ENCODE measurements around the gene PLCH2. TPM values are rescaled to one million over a fixed set of nuclear protein-coding genes. Genes with fewer than 3 reads are reported as not detected.

PLCH2 gene
- total RNA-seq, 4 donors from 2014 or later: 0.16 to 1.7 (median 0.44) TPM

DNA sequence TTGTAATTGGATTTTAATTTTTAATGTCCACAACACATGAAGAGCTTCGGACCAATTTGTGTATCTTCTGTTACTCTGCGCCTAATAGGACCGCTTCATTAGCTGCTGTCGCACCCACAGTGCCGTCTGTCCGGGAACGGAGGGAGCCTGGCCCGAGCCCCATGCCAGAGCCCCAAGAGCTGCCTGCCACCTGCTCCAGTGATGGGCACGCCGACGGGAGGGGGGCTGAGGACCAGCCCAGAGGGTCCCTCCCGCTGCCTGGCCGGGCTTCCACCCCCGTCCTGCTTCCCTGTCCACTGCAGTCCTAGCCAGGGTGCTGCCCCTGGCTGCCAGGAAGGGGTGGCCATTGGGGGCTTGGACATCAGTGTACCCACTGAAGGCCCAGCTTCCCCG lies 30.3 kb upstream of the PLCH2 start:
- no peak for ATAC-seq (ENCODE audit: low FRiP score)
- no peak for DNase-seq (ENCODE audit: low spot score)
- TF ChIP-seq CTCF (IDR thresholded peaks at IDR 0.05): no peak

- TF ChIP-seq CTCF (IDR thresholded peaks at IDR 0.05): no peak
- ATAC-seq (ENCODE audit: low FRiP score) (no peak), DNase-seq (ENCODE audit: low spot score) (no peak)
Measured at GRCh38 chr1:2446394-2446793, 29.7 kb upstream of the PLCH2 start.

DNA sequence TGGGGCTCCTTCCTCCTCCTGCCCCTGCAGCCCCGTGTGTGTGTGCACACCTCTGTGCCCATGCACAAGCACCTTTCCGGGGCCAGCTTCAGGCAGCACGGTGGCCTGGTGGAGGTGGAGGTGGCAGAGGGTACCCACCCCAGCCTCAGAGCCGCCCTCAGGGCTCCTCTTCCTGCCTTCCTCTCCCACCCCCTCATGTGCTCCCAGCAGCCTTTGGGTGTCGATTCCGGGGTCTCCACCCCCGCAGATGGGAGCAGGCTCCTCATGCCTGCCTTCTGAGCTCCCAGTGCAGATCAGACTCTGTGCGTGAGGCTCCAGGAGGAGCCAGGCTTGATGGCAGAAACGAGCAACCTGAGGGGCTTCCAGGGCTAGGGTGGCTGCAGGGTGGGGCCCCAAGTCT lies 29.2 kb upstream of the PLCH2 start:
- DNase-seq (ENCODE audit: low spot score) (no peak), ATAC-seq (ENCODE audit: low FRiP score) (no peak)
- TF ChIP-seq CTCF (IDR thresholded peaks at IDR 0.05): no peak

DNA sequence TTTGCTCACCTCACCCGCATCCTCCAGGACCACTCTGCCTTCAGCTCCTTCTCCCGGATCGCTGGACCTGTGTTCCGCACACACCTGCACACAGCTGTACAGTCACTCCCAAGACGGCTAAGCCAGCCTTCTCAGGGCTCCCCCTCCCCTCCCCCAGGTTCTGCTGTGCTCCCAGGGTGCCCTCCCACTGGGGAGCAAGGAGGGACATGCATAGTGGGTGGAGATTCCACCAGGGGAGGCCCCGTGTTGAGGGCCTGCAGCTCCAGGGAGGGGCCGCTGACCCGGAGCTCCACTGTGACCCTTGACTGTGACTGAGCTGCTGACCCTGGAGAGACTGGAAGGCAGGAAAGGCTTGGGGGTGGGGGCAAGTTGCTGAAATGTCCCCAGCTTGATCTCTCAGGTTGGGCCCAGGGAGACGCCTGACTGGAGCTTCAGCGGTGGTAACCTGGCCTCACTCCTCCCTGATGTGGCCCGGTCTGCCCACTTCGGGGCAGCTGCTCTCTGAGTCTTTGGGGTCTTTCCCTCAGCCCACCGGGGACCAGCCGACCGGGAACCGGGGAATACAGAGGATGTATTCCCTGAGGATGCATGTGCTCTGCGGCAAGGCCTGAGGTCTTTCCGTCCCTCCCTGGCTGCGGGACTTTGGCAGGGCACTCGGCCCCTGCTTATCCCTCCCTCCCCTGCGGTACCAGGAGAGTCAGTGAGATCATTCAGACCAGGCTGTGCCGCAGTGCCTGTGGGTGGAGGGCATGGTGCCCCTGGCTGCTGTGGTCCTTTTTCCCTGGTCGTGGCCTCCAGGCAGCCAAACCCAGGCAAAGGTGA lies 28.6 kb upstream of the PLCH2 start:
- no peak for ATAC-seq (ENCODE audit: low FRiP score)
- DNase-seq (ENCODE audit: low spot score): no peak
- TF ChIP-seq CTCF (IDR thresholded peaks at IDR 0.05): no peak

DNA sequence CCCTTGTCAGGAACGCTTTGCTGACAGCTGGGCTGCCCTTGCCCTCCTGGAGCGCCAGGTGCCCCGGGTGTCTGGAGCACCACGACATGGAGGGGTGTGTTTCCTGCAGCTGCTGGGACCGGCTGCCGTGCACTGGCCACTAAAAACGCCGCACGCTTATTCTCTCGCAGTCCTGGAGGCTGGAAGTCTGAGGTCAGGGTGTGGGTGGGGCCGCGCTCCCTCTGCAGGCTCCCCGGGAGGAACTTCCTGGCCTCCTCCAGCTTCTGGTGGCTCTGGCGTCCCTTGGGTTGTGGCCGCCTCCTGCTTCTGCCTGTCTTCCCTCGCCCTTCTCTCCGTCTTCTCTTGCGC lies 28.0 kb upstream of the PLCH2 start:
- no peak for TF ChIP-seq CTCF (IDR thresholded peaks at IDR 0.05)
- ATAC-seq (ENCODE audit: low FRiP score): no peak
- no peak for DNase-seq (ENCODE audit: low spot score)

DNA sequence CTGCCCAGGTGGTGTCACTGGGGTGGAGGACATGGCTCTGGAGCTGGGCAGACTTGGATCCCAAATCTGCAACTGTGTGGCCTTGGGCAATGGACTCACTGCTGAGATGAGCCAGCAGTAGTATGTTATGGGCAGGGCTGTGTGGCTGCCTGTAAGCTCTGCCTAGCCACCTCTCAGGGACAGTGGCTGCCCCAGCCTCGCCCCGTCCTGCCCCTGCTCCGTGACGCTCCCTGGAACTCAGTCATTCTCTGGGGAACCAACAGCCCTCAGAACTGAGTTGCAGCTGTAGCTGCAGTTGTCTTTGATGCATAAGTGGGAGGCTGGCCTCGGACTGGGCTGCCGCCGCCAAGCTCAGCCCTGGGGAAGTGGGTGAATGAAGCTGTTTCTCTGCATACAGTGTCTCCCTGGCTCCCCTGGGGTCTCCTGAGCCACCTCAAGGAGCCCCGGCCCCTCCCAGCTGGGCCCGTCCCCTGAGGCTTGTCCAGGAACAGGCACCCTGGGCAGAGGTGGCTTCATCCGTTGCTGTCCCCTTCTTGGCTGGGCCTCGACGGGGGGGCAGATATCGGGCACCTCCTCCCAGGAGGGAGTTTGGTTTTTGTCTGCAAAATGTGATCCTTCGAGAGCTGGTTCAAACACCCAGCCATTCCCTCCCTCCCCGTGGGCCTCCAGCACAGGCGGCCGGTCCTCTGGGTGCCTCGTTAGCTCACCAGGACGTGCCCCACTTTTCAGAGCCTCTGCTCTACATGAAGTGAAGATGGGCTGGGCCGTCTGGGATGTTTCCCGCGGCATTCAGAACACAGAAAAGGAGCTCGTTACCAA lies 26.2 kb upstream of the PLCH2 start:
- DNase-seq (ENCODE audit: low spot score) (no peak), ATAC-seq (ENCODE audit: low FRiP score) (no peak)
- TF ChIP-seq CTCF (IDR thresholded peaks at IDR 0.05): no peak

All from omental fat pad (tissue), 4 donors.